Measurements from ENCODE around the gene SUN1. TPM values are rescaled to one million over a fixed set of nuclear protein-coding genes. Genes with fewer than 3 reads are reported as not detected.

The SUN1 gene
- total and polyA plus RNA-seq, 9 of the 15 experiments (the other 6 are each of a cell fraction or from before 2014, with no cell fraction given): 36.8 to 132 (median 62.3) TPM

GRCh38 chr7:874031-874749 is 41.9 kb downstream of the SUN1 start (continued):
- TF ChIP-seq ZFP91 (CRISPR knock-in tag; IDR thresholded peaks at IDR 0.05) (no peak), ZNF140 (CRISPR knock-in tag; IDR thresholded peaks at IDR 0.05) (no peak), AFF4 (CRISPR knock-in tag; IDR thresholded peaks at IDR 0.05) (no peak), MAFG (tag; conservative IDR thresholded peaks at IDR 0.05) (no peak), RBM39 (optimal IDR thresholded peaks at IDR 0.05; ENCODE audit: low read depth, low read length) (no peak), ESRRB (CRISPR knock-in tag; IDR thresholded peaks at IDR 0.05; ENCODE audit: borderline replicate concordance) (no peak), BRCA1 (IDR thresholded peaks at IDR 0.05) (no peak), BRCA1 (CRISPR knock-in tag; IDR thresholded peaks at IDR 0.05) (no peak), USF1 (CRISPR knock-in tag; IDR thresholded peaks at IDR 0.05) (no peak), COPS2 (conservative IDR thresholded peaks at IDR 0.05) (no peak), ZSCAN29 (IDR thresholded peaks at IDR 0.05) (no peak), BHLHE40 (IDR thresholded peaks at IDR 0.05; ENCODE audit: low read length) (peak; percentile 84), PML (IDR thresholded peaks at IDR 0.05; ENCODE audit: low read length) (peak; percentile 41; the same call in 1 of the 2 replicates), RBM17 (IDR thresholded peaks at IDR 0.05; ENCODE audit: borderline replicate concordance, low read depth, low read length) (no peak), KAT8 (IDR thresholded peaks at IDR 0.05; ENCODE audit: low read depth) (no peak), TEAD1 (CRISPR knock-in tag; IDR thresholded peaks at IDR 0.05) (no peak), CREBBP (IDR thresholded peaks at IDR 0.05; ENCODE audit: low read depth, low read length) (no peak), NRF1 (conservative IDR thresholded peaks at IDR 0.05 in 1 of 2, IDR thresholded peaks at IDR 0.05 in 1 of 2) (no peak), CHAMP1 (IDR thresholded peaks at IDR 0.05) (no peak), TCF7 (IDR thresholded peaks at IDR 0.05; ENCODE audit: borderline replicate concordance) (no peak)
